Left lobe of liver (tissue), 2 donors: Measurements from ENCODE around the gene CYP2A6. TPM values are rescaled to one million over a fixed set of nuclear protein-coding genes. Genes with fewer than 3 reads are reported as not detected.

Source experiments
- ATAC-seq: fragments of 200-7000 bp; cut with Tn5 transposase; one replicate; pipeline ENCODE4 v1.9.1; 2020; ENCODE audit warnings: mild to moderate bottlenecking, moderate library complexity
- DNase-seq: peaks from one replicate; pipeline ENCODE4 v3.0.0-alpha.2; 2020; ENCODE audit warnings: low spot score
- total RNA-seq: library from RNA; stranded (reverse); gene quantifications from one replicate; pipeline ENCODE4 v1.2.1, GENCODE V29; 2021
- donor health status: DM: no; HTN: no; CAD: no; lungs with moderate emphysema.
- donor health status: DM: no; HTN: yes; CAD: no.

The CYP2A6 gene
- total RNA-seq, 1 donor from 2014 or later, result 2,152 TPM

DNA sequence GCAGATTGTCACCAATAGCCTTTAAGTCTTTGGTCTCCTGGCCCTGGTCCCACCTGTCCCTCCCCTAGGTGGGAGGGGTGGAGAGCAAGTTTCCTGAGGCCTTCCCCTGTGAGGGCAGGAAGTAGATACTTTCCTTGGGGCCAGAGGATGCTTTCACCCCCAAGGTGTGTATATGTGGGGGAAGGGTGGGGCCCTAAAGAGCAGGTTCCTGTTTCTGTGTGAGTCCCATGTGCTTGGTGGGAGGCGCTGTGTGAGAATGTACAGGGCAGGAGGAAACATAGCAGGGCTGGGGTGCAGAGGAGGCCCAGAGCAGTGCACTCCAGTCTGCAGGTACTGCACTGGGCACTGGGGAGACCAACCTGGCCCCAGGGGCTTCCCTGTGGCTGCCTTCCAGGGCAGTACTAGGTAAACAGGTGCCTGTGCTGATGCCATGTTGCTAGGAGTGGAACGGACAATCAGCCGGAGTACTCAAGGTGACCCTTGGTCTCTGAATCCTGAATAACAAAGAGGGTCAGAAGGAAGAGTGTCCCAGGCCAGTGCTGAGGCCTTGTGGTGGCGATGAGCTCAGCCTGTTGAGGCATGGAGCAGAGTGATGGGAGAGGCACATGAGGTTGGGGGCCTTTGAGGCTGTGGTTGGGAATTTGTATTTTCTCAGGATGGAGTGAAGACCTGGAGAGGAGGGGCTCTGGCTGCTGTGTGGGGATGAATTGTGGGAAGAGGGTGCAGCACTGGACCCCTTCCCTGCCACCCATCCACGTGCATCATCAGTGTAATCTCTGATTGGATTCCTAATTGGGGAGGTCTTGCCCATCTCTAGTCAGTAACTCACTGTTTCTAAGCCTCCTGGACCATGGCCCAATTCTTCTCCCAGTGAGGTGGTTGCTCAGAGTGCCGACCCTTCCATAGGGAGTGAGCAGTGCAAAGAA is 46.1 kb downstream of the CYP2A6 start:
- peak; percentile 20 for ATAC-seq
- DNase-seq, result no peak

DNA sequence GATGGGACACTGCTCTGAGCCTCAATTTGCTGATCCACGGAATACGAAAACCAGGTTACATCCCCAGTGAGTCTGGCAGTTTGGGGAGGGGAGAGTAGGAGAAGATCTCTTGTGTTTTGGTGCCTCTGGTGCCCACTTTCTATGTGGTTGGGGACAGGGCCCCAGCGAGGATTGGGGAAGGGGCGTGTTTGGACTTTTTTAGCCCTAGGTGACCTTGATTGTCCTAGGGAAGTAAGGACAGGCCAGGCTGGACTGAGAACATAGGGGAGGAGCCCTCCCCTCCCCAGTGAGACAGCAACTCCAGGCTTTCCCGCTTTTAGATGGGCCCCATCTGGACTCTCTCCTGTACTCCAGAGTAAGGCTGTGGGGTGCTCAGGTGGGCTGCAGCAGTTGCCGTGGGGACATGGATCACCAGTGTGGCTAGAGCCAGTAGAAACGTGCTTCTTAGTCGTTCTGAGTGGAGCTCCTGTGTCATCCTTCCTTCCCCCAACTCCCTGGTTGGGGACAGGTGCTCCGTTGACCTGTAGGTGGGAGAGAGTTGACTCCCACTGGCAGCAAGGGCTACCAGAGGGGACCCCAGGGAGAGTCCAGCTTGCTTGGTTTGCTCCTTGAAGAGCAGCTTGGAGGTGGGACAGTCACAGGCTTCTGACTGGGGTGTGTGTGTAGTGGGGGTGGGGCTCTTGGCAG is 46.9 kb downstream of the CYP2A6 start:
- DNase-seq (no peak), ATAC-seq (no peak)

DNA sequence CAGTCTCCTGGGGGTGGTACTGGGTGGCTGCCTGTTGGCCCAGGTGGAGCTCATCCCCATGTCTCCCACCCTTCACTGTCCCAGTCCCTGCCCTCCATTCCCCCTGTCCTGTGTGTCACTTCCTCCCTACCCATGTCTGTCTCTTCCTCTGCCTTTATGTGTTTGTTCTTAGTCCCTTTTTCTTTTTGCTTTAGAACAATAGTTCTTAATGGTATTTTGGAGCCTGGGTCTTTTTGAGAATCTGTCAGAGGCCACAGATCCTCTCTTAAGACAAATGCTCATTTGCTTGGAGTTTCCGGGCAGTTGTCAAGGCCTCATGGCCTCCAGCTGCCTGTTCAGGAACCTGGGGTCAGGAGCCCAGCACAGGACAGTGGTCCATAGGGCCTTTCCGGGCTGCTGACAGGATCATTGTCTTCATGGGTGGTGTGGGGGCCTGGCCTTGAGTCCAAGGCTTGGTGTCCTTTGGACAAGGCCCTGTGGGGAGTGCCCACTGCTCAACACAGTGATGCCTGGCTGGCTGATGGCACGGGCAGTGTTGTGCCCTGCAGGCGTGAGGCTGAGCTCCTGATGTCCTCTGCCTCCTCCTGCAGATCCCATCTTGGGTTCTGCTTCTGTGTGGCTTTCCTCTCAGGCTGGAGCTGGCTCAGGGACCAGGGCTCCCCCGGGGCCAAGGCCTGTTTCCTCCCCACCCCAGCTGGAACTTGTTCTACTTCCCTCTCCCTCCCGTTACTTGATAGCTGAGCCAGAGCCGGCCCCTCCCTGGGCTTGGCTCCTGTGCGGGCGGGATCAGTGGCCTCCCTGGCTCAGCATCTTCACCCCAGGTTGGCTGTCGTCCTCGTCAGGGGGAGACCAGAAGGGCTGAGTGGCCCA is 47.7 kb downstream of the CYP2A6 start:
- DNase-seq (no peak), ATAC-seq (no peak)

DNA sequence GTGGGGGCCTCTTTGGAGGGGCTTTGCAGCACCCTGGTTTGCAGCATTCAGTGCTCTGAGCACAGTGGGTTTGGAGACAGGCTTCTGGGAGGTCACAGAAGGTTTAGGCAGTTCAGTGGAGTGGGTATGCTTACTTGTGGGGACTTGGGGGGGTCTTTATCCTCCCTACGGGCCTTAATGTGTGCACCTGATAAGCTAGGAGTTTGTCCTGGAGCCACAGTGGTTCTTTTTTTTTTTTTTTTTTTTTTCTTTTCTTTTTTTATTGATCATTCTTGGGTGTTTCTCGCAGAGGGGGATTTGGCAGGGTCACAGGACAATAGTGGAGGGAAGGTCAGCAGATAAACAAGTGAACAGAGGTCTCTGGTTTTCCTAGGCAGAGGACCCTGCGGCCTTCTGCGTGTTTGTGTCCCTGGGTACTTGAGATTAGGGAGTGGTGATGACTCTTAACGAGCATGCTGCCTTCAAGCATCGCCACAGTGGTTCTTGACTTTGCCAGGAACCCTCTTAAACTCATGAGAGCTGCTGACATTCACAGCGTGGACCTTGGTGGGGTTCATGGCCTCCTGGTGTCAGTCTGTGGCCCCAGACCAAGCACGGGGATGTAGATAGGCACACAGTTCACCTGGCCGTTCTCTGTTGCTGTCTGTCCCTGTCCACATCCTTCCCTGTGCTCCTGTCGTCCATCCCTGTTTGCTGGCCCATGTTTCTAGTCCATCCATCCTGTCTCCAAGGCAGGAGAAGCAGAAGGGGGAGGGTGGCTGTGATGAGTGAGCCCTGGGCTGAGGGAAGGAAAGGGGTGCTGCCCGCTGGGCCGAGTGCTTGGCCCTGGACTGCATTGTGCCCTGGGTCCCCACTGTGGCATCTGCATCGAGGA is 48.6 kb downstream of the CYP2A6 start:
- no peak for DNase-seq
- ATAC-seq, result no peak

DNA sequence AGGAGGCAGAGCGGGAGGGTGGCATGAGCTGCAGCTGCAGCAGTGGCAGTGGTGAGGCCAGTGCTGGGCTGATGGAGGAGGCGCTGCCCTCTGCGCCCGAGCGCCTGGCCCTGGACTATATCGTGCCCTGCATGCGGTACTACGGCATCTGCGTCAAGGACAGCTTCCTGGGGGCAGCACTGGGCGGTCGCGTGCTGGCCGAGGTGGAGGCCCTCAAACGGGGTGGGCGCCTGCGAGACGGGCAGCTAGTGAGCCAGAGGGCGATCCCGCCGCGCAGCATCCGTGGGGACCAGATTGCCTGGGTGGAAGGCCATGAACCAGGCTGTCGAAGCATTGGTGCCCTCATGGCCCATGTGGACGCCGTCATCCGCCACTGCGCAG is 49.3 kb downstream of the CYP2A6 start:
- DNase-seq (no peak), ATAC-seq (no peak)

DNA sequence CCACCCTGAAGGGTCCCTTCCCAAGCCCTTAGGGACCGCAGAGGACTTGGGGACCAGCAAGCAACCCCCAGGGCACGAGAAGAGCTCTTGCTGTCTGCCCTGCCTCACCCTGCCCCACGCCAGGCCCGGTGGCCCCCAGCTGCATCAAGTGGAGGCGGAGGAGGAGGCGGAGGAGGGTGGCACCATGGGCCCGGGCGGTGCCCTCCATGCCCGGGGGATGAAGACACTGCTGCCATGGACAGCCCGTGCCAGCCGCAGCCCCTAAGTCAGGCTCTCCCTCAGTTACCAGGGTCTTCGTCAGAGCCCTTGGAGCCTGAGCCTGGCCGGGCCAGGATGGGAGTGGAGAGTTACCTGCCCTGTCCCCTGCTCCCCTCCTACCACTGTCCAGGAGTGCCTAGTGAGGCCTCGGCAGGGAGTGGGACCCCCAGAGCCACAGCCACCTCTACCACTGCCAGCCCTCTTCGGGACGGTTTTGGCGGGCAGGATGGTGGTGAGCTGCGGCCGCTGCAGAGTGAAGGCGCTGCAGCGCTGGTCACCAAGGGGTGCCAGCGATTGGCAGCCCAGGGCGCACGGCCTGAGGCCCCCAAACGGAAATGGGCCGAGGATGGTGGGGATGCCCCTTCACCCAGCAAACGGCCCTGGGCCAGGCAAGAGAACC is 49.8 kb downstream of the CYP2A6 start:
- no peak for DNase-seq

DNA sequence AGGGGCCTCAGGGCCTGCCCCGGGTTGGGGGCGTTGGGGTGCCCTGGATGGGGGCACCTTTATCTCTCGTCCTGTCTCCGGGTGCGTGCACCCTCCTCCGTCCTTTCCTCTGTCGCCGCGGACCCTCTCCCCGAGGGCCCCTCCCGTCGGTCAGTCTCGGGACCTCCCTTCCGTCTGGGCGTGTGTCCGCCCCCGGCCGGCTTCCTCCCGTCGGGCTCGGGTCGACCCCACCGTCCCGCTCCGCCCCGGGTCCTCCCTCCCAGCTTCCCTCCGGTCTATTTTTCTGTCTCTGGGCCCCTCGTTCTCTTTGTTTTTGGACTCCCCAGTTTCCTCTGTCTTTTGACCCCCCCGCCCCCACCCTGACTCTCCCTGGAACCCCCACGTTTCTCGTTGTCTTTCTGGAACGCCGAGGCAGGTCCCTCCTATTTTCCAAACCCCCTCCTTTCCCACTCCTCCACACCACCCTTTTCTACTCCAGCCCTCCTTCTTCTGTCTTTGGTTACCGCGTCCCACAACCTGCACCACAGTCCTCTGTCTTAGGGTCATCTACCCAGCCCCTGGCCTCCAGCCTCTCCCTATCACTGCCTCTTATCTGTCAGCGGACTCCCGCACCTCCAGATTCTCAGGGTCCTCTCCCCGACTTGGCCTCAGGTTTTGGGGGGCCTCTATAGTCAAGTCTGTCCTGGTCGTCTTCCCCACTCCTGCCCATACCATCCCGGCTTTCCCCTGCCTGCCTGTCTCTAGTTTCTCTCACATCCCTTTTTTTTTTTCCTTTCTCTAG is 50.5 kb downstream of the CYP2A6 start:
- ATAC-seq (no peak), DNase-seq (no peak)

More for the DNA sequence above, 49.8 kb downstream of the CYP2A6 start:
- ATAC-seq, result no peak

DNA sequence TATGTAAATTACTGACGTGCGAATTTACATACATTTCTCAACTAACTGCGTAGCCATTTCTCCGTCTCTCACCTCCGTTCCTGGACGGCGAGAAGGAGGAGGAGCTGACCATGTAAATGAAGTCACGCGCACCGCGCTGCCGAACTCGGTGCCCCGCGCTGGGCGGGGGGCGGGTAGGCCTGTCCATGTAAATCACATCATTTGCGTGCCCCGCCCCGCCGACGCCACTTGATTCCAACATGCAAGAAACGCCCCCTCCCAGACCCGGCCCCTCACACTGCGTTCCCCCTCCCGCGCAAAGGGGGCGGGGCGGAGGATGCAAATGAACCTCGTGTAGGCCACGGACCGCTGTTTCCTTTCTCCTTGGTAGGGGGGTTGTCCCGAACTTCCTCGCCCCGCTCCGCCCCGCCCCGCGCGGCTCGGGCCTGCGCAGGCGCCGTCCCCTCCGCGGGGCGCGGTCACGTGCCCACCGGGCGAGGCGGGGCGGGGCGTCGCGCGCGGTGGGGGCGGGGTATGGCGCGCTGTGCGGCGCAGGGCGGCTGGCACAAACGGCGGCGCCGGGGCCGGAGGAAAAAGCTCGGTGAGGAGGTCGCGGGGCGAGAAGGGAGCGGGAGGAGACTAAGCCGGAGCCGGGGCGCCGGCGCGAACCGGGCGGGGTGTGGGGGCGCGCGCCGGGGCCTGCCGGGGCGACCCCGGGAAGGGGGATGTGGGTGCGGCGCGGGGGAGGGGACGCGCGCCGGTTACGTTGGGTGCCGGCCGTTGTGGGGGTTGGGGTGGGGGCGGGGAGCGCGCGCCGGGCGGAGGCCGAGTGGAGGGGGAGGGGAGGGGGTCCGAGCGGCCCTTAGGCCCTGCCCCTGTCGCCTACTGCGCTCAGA is 51.3 kb downstream of the CYP2A6 start, which contains the start of gene EGLN2:
Gene EGLN2, plus strand, starts transcription at position 509 of the 875 bp plus-strand sequence. CDS start 1,382 bp downstream, outside the sequence.
- ATAC-seq (peak; percentile 83), DNase-seq (peak; percentile 100)

DNA sequence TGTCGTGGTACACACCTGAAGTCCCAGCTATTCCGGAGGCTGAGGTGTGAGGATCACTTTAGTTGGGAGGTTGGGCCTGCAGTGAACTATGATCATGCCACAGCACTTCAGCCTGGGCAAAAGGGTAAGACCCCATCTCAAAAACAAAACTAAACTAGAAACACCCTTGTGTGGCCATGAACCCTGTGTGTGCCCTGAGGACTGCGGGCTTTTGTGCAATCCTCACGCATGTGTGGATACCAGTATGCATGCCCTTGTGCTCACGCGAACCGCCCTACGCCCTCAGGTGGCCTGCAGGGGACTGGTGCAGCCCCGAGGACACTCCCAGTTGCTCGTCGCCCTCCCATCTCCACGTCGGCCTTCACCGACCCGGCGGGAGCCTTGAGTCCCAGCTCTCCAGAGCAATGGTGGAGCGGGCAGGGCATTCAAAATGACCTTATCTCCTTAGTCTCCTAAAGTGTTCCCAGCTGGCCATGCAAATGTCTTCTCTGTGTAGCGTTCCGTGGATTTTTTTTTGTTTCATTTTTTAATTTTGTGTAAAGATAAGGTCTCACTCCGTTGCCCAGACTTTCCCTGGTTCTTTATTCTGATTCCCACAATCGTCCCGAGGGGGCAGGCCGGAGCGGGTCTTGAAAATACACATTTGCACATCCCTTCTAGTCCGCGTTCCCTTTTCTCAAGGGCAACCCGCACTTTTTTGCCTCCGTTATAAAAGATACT is 52.1 kb downstream of the CYP2A6 start:
- DNase-seq (peak; percentile 91), ATAC-seq (peak; percentile 71)

DNA sequence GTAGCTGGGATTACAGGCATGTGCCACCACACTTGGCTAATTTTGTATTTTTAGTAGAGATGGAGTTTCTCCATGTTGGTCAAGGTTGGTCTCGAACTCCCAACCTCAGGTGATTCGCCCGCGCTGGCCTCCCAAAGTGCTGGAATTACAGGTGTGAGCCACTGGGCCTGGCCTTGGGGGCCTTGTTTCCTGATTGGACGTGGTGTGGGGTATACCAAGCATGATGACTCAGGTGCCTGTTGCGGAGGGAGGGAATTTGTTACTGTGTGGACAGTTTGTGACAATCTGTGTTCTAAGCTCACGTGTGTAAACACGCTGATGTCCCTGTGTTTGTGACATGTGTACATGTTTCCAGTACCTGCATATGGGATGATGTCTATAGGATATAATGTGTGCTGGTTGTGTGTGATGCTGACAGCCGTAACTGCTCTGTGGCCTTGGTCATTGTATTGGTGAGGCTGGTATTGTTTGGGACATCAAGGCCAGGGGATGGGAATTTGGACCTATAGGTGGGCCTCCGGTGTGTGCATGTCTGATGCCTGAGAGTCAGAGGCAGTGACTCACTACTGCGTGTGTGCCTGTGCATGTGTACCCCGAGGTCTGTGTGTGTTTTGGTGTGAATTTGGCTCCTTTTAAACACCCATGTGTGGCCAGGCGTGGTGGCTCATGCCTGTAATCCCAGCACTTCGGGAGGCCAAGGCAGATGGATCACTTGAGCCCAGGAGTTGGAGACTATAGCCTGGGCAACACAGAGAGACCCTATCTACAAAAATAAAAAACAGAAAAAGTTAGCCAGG is 52.9 kb downstream of the CYP2A6 start:
- no peak for ATAC-seq
- no peak for DNase-seq

Other genes starting within 250 kb of the CYP2A6 start
- gene LTBP4, start 249.1 kb downstream of the CYP2A6 start, total RNA-seq, result 41.6 TPM
- gene NUMBL, start 159.8 kb downstream of the CYP2A6 start, total RNA-seq, result 21.7 TPM
- gene COQ8B, start 133.6 kb downstream of the CYP2A6 start, total RNA-seq, result 43.5 TPM
- 7.0 TPM for gene ITPKC, start 133.3 kb downstream of the CYP2A6 start, total RNA-seq
- 8.9 TPM for gene ACTMAP, start 100.0 kb downstream of the CYP2A6 start, total RNA-seq
- gene SNRPA, start 99.2 kb downstream of the CYP2A6 start, total RNA-seq, result 23.6 TPM
- gene MIA, start 74.9 kb downstream of the CYP2A6 start, total RNA-seq, result 0.43 TPM
- 9.0 TPM for gene RAB4B, start 72.2 kb downstream of the CYP2A6 start, total RNA-seq
- gene EGLN2, start 51.3 kb downstream of the CYP2A6 start, total RNA-seq, result 42.2 TPM
- gene CYP2A7, start 31.8 kb upstream of the CYP2A6 start, total RNA-seq, result 485 TPM
- gene CYP2B6, start 140.8 kb upstream of the CYP2A6 start, total RNA-seq, result 801 TPM
- gene CYP2A13, start 238.0 kb upstream of the CYP2A6 start, total RNA-seq, result 1.4 TPM